Measurements from ENCODE around the gene COL27A1.
"Not testable (repeated sequence)": the region's sequence is repeated elsewhere in the genome, so short reads cannot be mapped to it uniquely, and the experiment has no call there.

COL27A1 gene

GRCh38 chr9:114122136-114123027, 33.0 kb upstream of the COL27A1 start:
- H3K9ac ChIP-seq = no peak overlapping the region
- no peaks in the 10 kb centered on the region for H3K36me3 ChIP-seq
- H4K20me1 ChIP-seq = no peaks in the 10 kb centered on the region
- H3K27ac ChIP-seq = no peak overlapping the region
- H3K4me2 ChIP-seq = no peak overlapping the region
- no peaks in the 10 kb centered on the region for H3K27me3 ChIP-seq
- no peak overlapping the region for H3K4me3 ChIP-seq
- peaks cover 0 to 12% (median 9%) of the 10 kb centered on the region in 10 experiments; a peak in 10 of 20 replicates for H3K4me1 ChIP-seq
- TF ChIP-seq Cebpa-rat (IDR thresholded peaks at IDR 0.05) = no peak
- H3K9me3 ChIP-seq (replicated peaks in 1 of 11) = peaks cover under 1 to 9% (median 5%) of the 10 kb centered on the region in 11 experiments; a peak in 20 of 22 replicates

GRCh38 chr9:114123031-114123977, 32.0 kb upstream of the COL27A1 start:
- TF ChIP-seq Cebpa-rat (IDR thresholded peaks at IDR 0.05) = no peak
- no peaks in the 10 kb centered on the region for H3K27me3 ChIP-seq
- peaks cover 7 to 17% (median 12%) of the 10 kb centered on the region in 11 experiments; a peak in 21 of 22 replicates for H3K9me3 ChIP-seq (replicated peaks in 1 of 11)
- H3K4me3 ChIP-seq = no peak overlapping the region
- peaks cover 0 to 12% (median 9%) of the 10 kb centered on the region in 10 experiments; a peak in 10 of 20 replicates for H3K4me1 ChIP-seq
- H3K4me2 ChIP-seq = no peak overlapping the region
- no peaks in the 10 kb centered on the region for H3K36me3 ChIP-seq
- H3K9ac ChIP-seq = no peak overlapping the region
- no peak overlapping the region for H3K27ac ChIP-seq
- no peaks in the 10 kb centered on the region for H4K20me1 ChIP-seq

DNA sequence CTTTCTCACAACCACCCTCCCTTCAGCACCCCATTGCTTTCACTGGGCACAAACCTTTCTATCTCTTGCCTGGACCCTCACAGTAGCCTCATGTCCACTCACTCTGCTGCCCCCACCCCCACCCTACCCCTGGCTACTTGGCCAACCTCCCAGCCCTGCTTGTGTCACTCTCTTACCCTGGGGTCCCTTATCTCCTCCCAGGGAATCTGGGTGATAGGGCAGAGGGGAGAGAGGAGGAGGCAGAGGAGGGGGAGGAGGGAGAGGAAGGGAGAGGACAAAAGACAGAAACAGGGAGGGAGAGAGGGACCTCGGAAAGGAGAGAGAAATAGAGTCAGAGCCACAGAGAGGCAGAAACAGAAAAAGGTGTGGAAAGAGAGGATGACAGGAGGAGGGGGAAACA, 31.2 kb upstream of the COL27A1 start:
- Histone ChIP-seq H3K27me3 (no peaks in the 10 kb centered on the region), H3K4me1 (peaks cover 0 to 12% (median 9%) of the 10 kb centered on the region in 10 experiments; a peak in 10 of 20 replicates), H3K9me3 (replicated peaks in 1 of 11) (peaks cover 7 to 17% (median 12%) of the 10 kb centered on the region in 11 experiments; a peak in 21 of 22 replicates), H4K20me1 (no peaks in the 10 kb centered on the region), H3K36me3 (no peaks in the 10 kb centered on the region), H3K4me2 (no peak overlapping the region), H3K4me3 (no peak overlapping the region), H3K9ac (no peak overlapping the region), H3K27ac (no peak overlapping the region)
- no peak for TF ChIP-seq Cebpa-rat (IDR thresholded peaks at IDR 0.05)

DNA sequence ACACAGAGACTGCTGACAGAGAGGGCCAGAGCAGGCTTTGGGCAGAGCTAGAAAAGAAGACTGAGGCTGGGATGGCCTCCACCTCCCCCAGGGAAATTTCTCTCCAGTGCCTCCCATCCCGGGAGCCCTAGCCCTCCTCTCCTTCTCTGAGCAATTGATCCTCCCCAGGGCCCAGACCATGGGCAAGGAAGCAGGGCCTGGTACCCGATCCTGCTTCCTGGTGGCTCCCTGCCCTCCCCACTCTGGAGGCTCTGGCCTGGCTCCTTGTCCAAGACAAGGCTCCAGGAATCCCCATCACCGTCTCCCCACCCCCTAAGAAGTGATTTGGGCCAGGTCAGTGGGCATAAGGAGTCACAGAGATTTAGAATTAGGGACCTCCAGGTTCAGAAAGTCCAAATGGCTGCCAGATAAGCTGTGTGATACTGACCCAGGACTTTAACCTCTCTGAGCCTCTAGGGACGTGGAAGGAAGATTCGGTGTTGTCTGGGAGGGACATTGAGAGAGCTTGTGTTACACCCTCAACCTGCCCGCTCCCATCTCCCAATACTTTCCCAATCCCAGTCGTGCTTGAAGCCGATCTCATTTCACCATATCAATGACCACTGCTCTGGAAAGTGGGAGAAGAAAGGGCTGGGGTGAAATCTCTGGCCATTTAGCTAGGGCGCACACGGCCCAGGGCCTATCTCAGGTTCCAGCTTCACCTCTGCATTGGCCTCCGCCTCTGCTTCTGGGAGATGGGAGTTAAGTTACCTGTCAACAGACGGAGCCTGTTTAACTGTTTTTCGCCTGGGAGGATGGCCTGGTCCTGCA, 30.5 kb upstream of the COL27A1 start:
- Histone ChIP-seq H3K4me2 (no peak overlapping the region), H3K9me3 (replicated peaks in 1 of 11) (peaks cover 7 to 17% (median 12%) of the 10 kb centered on the region in 11 experiments; a peak in 21 of 22 replicates), H3K27me3 (no peaks in the 10 kb centered on the region), H3K9ac (no peak overlapping the region), H3K4me3 (no peak overlapping the region), H4K20me1 (no peaks in the 10 kb centered on the region), H3K27ac (no peak overlapping the region), H3K36me3 (no peaks in the 10 kb centered on the region), H3K4me1 (peaks cover 0 to 12% (median 9%) of the 10 kb centered on the region in 10 experiments; a peak in 10 of 20 replicates)
- no peak for TF ChIP-seq Cebpa-rat (IDR thresholded peaks at IDR 0.05)

DNA sequence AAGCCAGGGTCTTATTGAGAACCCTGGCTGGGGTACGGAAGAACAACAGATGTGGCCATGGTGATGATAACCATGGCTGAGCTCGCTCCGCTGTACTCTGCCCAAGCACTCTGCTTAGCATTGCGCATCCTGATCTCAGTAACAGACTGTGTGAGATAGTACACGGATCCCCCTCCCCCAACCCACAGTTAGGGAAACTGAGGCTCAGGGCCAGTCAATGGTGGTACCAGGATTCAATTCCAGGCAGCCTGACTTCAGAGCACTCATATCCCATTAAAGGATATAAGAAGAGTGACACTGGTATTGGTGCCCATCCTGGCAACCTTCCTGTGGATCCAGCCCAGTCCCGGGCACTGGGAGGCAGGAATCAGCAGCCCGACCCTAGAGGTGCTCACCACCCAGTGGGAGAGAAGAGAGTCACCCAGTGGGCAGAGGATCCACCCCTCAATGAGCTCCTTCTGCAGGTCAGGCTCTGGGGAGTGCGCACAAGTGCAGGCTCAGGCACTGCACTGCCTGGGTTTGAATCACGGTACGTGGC, 29.8 kb upstream of the COL27A1 start:
- Histone ChIP-seq H3K36me3 (no peaks in the 10 kb centered on the region), H3K9ac (no peak overlapping the region), H3K27me3 (no peaks in the 10 kb centered on the region), H3K9me3 (replicated peaks in 1 of 11) (peaks cover 7 to 17% (median 12%) of the 10 kb centered on the region in 11 experiments; a peak in 21 of 22 replicates), H3K4me1 (peaks cover 0 to 12% (median 9%) of the 10 kb centered on the region in 10 experiments; a peak in 10 of 20 replicates), H3K4me2 (peak overlapping the region in 5 of 11 experiments; percentile 15 to 28 (median 20); a peak in 3 of 22 replicates), H3K27ac (no peak overlapping the region), H4K20me1 (no peaks in the 10 kb centered on the region), H3K4me3 (no peak overlapping the region)
- no peak for TF ChIP-seq Cebpa-rat (IDR thresholded peaks at IDR 0.05)

GRCh38 chr9:114126247-114127060, 28.9 kb upstream of the COL27A1 start:
- H3K4me3 ChIP-seq = no peak overlapping the region
- H3K27me3 ChIP-seq = no peaks in the 10 kb centered on the region
- H3K27ac ChIP-seq = no peak overlapping the region
- no peaks in the 10 kb centered on the region for H4K20me1 ChIP-seq
- no peaks in the 10 kb centered on the region for H3K36me3 ChIP-seq
- peaks cover 0 to 18% (median 11%) of the 10 kb centered on the region in 10 experiments; a peak in 14 of 20 replicates for H3K4me1 ChIP-seq
- H3K4me2 ChIP-seq = peak overlapping the region in 7 of 11 experiments; percentile 6 to 28 (median 18); a peak in 6 of 22 replicates
- H3K9ac ChIP-seq = no peak overlapping the region
- no peak for TF ChIP-seq Cebpa-rat (IDR thresholded peaks at IDR 0.05)
- peaks cover 7 to 17% (median 12%) of the 10 kb centered on the region in 11 experiments; a peak in 21 of 22 replicates for H3K9me3 ChIP-seq (replicated peaks in 1 of 11)

GRCh38 chr9:114128759-114129158, 26.6 kb upstream of the COL27A1 start:
- not testable (repeated sequence) for H4K20me1 ChIP-seq, H3K27ac ChIP-seq, H3K27me3 ChIP-seq, H3K36me3 ChIP-seq, H3K4me2 ChIP-seq, H3K4me3 ChIP-seq, H3K9ac ChIP-seq
- Histone ChIP-seq H3K4me1 (peaks cover 0 to 42% (median 34%) of the 10 kb centered on the region in 10 experiments; a peak in 15 of 20 replicates), H3K9me3 (replicated peaks in 1 of 11) (peaks cover 7 to 17% (median 12%) of the 10 kb centered on the region in 11 experiments; a peak in 21 of 22 replicates)

All from BLaER1 treated with 17β-estradiol and CSF1 and Interleukin-3, amounts not matched to agents 10 nM and 100 nM (cell line).